Cerebellar nuclear complex (tissue), 1 donor: ENCODE results near the gene PLEKHA3.
"Not testable (repeated sequence)": the region's sequence is repeated elsewhere in the genome, so short reads cannot be mapped to it uniquely, and the experiment has no call there.

Experiments
- DNase-seq, 2 experiments: peaks; one replicate each; lab custom pipeline; 2025; lab: John Stamatoyannopoulos, UW

PLEKHA3 gene

DNA sequence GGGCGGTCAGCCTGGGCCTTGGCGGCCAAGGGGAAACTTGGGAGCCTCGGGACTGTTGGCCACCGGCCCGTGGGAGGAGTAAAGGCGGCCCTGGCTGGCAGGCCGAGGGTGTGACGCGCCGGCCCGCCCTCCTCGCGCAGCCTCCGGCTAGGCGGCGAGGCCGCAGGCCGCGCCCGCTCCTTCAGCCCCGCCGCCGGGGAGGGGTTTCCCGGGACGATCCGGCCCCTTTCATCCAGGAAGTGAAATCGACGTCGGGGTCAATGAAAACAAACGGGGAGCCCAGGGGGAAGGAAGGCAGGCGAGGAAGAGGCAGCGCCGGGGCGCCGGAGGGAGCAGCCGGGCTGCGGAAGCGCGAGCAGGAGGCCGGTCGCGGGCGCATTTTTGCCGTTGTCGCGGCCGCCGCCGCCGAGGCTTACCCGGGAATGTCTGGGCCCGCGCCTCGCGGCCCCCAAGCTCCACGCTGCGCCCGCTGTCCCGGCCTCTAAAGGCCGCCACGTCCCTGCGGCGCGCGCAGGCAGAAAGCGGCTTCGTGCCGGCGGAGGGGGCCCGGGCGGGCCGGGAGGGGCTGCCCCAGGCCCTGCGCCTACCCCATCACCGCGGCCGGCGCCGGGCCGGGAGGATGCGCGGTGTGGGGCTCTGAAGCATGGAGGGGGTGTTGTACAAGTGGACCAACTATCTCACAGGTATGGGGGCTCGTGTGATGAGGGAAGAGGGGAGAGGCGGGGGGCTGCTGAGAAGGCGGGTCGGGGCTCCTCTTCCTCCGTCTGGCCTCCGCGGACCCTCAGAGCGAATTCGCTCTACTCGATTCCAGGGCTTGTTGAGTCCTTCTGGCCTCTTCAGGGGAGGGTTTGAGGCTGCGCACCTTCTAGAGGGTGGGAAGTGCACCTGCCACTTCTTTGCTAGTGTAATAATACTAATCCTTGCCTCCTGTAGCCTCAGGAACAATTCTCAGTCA, at the start of gene PLEKHA3:
PLEKHA3 (plus strand) TSS at position 231 of the 955 bp plus-strand sequence; CDS start at position 644, 413 bp downstream.
- DNase-seq, result peak; percentile 19 to 54

DNA sequence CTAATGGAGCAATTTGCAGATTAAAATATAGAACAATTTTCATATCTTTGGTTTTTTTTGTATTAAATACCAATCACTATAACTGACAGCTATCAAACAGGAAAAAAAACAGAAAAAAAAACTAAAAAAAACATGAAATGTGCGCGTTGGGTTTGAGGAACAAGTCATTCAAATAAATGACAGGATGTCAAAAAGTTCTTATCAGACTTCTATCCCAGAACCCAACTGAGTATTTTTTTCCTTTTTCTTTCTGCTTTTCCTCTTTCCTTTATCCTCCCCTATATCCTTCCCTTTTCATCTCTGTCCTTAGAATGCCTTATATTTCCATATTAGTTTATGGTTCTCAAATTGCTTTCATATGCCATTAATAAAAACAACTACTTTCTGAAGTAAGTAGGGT, 43.6 kb upstream of the PLEKHA3 start:
- no peak for DNase-seq

DNA sequence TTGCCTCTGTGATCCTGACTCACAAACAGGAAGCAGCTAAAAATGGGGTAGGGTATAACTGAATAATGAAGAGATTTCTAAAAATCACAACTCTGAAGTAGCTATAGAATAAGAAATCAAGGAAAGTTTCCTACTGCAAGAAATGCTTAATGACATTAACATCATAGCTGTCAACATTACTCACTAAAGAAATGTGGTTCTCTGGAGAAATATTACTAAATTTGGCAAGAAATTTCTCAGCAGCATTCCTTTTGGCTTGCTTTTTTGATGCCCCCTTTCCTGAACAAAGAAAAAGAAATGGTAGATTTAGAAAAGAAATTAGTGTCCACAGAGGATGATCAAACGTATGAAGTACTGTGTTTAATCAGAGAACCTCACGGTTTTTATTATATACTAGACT, 38.8 kb upstream of the PLEKHA3 start:
- no peak for DNase-seq

DNA sequence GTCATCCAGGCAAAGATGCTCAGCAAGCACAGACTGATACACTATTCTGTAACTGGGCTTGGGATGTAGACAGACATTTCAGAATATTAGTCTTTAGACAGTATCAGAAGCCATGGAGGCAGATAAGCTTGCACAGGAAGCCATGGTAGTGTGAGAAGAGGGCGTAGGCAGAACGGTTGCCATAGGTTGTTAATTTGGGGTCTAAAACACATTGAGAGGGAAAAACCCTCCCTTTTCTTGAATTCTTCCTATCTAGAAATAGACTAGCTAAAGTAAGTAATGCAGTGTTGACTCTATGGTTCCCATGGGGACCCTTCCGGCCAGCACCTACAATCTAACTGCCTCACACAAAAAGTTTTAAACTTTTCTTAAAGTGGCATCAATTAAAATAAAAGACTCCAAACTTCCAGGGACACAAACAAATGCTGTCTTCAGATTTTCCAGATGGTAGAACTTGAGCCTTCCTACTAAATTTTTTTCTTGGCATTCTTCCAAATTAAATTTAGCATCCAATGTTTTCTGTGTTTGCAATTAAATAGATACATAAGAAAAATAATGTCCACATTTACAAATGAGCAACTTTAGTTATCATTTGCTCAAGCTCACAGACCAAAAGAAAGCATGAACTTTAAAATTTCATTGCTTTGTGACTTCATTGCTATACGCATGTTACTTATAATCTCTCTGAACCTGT, 31.1 kb upstream of the PLEKHA3 start:
- DNase-seq, result no peak

DNA sequence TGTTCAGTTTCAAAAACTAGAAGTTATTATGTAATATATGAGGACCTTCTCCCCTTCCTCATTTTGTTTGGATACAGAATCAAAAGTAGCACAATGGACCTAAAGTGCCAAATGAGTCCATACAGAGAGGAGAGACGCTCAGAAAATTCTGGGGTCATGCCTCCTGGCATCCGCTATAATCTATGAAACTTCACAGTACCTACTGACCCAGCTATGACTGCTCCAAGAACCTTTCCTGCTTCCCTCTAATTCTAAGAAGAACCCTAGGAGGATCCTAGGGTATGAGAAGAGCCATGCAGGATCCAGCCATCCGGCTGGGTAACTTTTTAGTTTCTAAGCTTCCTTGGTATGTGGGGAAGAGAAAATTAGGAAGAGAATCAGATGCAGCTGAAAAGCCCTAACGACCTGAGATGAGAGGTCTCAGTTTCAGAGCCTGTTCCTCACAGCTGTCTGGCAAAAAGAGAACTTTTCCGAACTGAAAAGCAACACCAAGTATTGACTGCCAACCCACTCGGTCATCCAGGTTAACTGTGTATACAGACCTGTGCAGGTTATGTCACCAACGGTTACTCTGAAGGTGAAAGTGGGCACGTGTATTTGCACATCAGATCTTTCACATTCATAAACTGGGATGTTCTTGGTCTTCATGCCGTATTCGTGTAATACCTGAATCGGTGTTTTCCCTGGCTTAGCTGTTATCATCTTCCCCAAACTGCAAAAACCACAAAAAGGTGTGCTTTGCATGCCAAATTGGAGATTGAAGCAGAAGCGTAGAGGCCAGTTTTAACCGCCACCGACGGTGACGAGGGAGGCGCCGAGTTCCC, 30.3 kb upstream of the PLEKHA3 start:
- DNase-seq, result no peak

DNA sequence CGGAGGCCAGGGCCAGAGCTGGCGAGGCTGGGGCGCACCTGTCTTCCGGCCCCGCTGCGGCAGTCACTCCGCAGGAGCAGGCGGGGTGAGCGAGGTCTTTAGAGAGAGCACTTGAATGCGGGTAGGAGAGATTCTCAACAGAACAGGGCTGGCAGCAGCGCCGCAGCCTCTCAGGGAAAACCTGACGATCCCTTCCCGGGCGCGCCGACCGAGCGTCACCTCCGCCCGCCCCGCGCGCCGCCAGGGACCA, 29.8 kb upstream of the PLEKHA3 start:
- peak in 1 of 2 experiments; percentile 20 for DNase-seq

DNA sequence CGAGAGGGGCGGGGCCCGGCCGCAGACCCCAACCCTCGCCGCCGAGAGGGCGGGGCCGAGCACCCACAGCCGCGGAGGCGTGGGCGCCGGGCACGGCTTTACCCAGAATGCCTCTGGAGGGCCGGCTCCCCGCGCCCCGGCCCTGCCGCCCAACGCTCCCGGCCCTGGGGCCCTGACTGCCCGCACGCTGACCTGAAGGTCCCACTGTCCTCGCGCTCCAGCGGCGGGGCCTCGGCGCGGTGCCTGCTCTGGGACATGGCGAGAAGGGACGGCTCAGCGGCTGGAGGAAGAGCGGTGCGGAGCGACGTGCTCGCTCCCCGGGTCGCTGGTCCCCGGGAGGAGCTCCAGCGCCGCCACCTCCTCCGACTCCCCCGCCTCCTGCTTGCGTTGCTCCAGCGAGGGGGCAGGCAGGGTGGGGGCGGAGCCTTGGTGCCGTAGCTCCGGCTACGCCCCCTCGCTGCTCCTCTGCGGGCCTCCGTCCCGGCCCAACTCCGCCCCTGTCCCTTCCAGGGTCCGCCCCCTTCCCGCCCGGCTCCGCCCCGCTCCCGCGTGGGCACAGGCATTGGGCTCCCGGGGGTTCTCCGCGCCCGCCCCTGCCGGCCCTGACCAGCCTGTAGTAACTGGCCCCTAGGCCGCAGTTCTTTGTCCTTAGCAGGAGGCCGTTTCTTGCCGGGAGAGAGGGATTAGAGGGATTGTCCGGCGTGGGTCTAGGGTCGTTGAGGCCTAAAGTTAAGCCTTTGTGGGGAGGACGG, 29.3 kb upstream of the PLEKHA3 start, which contains the start of the genes PJVK and PRKRA:
PJVK (plus strand) TSS at position 605 of the 752 bp plus-strand sequence. CDS start 2,032 bp downstream, outside the sequence.
PRKRA (minus strand) TSS at position 402 of the 752 bp plus-strand sequence; CDS start at position 257, 145 bp downstream.
- peak; percentile 85 to 90 for DNase-seq

DNA sequence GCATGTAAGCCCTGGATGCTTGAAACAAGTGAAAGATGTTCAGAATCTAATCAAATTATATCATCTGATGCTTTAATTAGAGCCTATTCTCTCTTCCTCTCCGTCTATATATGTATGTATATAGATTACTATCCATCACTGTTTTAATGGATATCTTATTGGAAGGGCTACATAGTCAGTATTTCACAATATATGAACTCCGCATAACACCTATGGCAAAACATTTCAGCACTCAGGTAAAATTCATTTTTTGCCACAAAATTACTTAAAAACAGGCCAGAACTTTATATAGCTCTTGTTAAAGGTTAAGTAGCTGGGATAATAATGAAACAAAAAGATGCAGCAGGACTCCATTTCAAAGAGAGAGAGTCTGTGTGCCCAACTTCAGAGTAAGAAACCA, 27.9 kb upstream of the PLEKHA3 start:
- no peak for DNase-seq

DNA sequence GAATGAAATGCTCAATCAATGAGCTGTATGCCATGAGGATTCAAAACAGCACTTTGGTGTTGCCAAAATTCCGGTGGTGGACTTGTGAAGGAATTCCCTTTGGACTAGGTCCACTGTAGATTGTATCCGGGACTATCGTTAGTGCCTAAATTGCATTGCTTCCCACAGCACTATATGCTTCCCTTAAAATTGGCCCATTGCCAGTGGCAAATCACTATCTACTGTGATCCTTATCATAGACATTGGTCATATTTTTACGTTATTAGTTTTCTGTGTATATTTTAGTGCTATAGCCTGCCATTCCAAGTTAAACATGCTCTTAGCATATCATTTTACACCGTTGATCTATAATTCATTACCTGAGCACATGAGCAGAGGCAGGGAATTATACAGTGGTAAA, 27.4 kb upstream of the PLEKHA3 start:
- no peak for DNase-seq

DNA sequence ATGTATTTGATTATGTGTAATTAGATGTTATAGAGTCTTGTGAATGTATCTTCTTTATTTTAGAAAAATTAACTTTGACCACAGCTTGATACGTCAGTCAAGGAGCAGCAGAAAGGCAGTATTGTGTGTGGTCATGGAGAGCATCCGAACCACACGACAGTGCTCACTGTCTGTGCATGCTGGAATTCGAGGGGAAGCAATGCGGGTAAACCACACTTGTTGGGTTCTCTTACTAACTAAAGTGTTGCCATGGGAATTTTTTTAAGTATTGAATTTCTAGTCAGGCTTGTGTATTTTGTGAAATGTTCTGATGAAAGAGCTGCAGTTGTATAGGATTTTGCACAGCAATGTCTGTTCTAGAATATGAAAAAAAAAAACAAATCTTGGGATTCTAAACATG, 24.3 kb upstream of the PLEKHA3 start:
- DNase-seq, result no peak

DNA sequence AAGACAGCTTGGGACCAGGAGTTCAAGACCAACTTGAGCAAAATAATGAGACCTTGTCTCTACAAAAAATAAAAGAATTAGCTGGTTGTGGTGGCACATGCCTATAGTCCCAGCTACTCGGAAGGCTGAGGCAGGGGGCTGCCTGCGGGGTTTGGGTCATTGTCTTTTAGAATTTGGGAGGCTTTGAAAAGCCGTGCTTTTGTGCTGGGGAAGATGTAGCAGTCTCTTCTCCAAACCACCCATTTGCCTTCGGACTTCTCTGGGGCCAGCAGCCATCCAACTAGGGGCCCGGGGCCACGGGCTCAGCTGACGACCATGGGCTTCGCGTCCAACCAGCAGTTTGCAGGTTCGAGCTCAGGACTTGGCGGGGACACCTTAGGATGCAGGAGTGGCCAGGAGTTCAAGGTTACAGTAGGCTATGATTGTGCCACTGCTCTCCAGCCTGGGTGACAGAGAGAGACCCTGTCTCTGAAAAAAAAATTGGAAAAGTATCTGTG, 22.8 kb upstream of the PLEKHA3 start:
- DNase-seq, result no peak

DNA sequence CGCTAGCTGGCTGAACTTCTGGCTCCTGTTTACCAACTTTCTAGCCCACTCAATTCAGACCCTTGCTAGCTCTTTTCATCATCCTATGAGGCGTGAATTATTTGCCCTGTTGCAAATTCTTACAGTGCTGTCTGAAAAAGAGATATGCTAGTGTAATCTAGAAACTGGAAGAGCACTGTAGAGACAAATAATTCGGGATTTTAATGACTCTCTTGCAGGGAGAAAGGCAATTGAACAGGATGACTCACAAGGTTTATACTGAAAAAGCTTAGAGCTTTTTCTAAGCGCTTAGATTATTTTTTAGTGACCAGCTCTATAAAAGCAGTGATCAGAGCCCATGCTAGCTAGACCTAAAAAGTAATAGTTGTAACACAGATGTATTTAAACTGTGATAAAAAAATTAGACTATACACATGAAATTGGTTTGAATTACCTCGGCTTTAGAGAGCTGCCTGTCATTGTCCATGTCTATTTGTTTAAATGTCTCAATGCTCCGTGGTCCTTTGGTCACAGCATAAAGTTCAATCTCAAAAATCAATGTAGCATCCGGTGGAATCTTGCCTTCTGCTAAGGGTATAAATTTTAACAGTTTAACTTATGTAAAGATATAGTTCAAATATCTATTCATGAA, 10.9 kb upstream of the PLEKHA3 start:
- no peak for DNase-seq

DNA sequence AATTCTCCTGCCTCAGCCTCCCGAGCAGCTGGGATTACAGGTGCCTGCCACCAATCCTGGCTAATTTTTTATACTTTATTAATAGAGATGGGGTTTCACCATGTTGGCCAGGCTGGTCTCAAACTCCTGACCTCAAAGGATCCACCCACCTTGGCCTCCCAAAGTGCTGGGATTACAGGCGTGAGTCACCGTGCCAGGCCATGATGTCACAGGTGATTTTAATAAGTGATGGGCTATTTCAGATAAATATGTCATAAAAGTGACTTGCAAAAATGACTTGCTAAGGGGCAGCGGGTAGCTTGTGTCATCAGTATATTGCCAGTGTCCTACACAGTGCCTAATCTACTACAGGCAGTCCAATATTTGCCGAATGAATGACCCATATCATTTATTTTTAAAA, 8.9 kb upstream of the PLEKHA3 start:
- DNase-seq, result not testable (repeated sequence)

DNA sequence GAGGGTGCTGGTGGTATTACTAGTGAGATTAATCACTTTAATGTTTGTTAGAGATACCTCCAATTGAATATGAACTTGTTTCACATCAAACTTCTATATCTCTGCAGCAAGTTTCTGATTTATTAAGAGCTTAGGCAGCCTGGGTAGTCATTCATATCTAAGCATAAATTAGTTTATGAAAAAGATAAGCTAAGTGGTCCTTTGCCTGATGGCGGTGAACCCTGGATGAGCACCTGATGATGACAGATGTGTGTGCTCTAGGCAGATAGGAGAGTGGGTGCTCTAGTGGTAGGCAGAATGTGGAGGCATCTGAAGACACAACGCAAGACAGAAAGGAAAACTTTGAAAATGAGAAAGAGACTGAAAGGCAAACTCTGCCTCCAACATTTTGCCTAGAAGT, 6.9 kb upstream of the PLEKHA3 start:
- DNase-seq, result no peak

DNA sequence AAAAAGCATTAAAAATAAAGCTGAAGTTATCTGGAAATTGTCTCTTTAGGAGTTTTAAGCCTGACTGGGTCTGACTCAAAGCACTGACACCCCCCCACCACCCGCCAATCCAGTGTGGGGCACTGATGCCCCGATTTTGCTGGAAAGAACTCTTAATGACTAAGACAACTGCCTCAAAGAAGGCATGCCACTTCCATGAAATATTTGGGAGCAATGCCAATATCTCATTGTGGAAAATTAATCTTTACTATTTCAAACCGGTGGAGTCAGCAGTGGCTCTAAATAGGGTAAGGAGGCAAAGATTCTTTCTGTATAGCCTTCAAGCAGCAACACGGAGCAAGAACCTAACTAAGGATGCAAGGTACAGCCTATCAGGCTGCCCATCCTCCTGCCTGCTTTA, 6.3 kb upstream of the PLEKHA3 start:
- no peak for DNase-seq

DNA sequence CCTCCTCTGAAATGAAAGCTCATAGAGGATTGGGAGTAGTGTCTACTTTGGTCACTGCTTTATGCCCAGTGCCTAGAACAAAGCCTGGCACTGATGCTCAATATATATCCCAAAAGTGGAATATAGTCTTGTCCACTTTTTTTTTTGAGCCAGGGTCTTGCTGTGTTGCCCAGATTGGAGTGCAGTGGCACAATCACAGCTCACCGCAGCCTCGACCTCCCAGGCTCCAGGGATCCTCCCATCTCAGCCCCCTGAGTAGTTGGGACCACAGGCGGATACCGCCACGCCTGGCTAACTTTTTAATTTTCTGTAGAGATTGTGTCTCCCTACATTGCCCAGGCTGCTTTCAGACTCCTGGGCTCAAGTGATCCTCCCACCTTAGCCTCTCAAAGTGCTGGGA, 5.7 kb upstream of the PLEKHA3 start:
- DNase-seq, result no peak

DNA sequence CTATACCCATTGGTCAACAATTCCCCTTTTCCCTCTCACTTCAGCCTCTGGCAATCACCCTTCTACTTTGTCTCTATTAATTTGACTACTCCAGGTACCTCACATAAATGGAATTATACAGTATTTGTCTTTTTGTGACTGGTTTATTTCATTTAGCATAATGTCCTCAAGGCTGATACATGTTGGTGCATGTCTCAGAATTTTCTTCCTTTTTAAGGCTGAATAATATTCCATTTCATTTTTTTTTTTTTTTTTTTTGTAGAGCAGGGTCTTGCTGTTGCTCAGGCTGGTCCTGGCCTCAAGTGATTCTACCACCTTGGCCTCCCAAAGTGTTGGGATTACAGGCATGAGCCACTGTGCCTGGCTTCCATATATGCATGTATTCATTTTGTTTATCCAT, 3.8 kb upstream of the PLEKHA3 start:
- DNase-seq, result no peak

DNA sequence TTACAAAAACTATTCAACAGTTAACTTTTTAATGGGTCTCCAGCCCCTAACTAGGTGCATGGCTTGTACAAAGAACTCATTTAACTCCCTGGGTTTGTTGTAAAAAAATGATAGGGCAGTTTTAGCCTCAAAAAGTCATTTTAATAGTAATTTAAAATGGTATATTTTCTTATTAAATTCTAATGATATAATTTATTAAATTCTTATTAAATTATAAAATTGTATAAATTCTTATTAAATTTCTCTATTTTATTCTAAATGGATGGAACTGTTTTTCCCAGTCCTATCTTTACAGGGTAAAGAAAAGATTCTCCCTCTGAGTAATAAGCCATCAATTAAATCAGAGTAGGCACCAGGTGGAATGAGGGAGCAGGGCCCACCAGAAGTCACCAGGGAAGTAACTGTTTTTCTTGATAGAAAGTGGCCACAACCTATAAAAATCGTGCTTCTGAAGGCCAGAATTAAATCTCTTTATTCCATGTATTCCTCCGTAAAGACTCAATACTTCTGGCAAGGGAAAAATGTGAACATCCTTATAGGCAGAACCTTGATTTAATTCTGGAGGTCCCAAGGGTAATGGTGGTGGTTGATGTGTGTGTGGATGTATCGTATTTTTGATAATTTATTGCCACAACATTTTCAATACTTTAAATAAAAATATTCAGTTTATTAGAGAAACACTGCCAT, 2.7 kb upstream of the PLEKHA3 start:
- DNase-seq, result no peak

DNA sequence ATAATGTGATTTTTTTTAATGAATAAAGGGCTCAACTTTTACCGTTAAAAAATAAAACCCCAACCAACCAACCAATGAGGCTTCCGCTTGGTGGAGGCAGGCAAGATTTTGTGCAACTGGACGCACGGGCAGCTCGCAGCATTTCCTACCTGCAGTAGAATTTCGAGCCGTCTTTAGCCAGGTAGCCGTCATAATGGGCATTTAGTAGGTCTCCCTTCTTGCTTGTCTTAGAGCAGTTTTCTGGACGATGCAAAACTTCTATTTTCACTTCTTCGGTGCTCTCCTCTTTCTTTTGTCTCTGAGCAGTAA, 2.2 kb upstream of the PLEKHA3 start:
- no peak for DNase-seq
